HG03175 (cell line): Measurements from ENCODE around the gene COTL1.
"Not testable (repeated sequence)": the region's sequence is repeated elsewhere in the genome, so short reads cannot be mapped to it uniquely, and the experiment has no call there.

Experiments
- ATAC-seq: cut with Tn5 transposase; IDR thresholded peaks from one replicate; pipeline ENCODE4 v1.9.1; 2021; ENCODE audit warnings: mild to moderate bottlenecking, moderate library complexity; ENCODE audit not compliant: unreplicated experiment

COTL1 gene

DNA sequence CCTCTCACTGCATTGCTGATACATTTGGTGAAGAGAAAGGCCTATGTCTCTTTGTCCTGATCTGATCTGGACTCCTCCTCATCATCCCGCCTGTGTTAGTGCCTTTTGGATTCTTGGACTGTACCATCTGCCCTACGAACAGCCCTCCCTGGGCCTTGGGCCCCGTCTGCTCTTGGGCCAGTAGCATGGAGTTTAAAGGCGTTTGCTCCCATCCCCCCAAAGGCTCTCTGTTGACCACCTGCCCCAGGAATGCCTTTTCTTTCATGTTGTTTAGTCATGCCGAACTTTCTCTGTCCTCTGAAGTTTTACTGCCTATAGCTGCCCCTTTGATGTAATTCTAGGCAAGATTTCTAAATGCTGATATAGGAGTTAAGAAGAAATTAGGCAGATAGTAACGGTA is 82.5 kb downstream of the COTL1 start:
- ATAC-seq, result no peak

DNA sequence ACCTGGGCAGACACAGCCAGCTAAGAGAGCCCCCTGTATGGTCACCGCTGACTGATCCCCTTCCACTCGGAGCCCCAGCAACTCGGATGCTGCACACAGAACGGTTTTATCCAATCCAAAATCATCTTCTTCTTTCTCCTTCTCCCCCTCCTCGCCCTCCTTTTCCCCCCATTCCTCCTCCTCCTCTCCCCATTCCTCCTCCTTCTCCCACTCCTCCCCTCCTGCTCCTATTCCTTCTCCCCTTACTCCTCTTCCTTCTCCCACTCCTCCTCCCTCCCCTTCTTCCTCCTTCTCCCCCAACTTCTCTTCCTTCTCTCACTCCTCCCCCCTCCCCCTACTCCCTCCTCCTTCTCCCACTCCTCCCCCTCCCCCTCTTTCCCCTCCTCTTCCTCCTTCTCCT is 83.1 kb downstream of the COTL1 start:
- ATAC-seq, result no peak

DNA sequence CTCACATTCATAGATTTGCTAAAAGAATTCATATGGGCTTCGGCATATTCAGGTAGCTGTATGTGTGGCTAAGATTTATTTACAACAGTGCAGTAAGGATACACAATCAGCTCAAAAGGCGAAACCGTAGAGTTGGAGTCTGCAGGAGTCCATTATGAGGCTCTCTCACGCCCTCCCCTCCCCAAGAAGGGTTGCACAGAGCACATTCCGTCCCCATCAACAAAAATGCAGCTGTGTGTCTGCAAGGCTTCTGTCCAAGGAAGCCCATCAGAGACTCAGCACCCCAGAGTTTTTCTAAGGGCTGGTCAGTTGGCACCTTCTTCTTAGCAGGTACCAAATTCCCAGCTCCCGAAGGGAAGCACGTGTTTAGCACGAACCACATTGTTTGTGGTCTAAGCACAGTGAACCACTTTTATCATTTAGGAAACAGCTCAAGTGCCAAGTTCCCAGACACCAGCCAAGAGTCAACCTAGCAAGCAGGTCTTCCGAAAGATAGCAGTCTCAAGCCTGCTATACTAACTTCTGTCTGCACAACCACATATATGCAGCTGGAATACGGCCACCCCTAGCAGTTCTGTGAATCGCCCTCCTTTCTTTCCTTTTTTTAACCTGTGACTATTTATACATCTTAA is 84.9 kb downstream of the COTL1 start:
- no peak for ATAC-seq

DNA sequence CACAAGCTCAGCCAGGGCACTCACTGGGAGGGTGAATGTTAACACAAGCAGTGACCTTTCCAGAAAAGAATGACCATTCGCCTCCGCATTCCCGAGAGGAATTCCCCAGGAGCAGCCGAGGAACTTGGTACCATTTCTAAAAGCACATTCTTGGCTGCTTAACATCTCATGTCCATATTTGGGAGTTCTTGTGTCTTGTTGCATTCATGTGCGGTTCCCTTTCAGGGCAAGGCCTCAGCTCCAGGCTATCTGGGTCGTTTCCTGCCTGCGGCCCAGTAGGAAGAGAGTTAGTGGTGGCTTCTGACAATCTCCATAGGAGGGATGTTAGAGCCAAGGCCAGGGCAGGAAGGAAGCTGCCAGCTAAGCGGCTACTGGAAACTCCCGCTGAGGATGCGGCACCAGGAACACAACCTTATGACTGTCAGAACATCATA is 85.6 kb downstream of the COTL1 start:
- ATAC-seq, result no peak

DNA sequence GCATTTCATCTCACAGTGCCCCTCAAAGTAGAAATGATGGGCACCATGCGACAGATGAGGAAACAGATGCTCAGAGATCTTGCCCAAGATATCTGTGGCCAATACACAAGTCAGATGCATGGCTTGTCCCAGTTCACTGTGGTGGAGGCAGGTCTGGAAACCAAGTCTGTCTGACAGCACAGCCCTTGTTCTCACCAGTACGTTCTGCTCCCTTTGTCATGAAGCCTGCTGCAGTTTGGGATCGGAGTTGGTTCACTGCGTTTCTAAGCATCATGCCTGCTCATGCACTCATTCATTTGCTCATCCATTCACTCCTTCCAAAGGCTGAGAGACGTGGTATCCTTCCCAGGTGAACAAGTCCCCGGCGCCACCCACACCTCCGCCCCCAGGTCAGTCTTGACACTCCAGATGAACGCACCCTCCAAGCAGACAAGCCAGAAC is 86.2 kb downstream of the COTL1 start:
- no peak for ATAC-seq

DNA sequence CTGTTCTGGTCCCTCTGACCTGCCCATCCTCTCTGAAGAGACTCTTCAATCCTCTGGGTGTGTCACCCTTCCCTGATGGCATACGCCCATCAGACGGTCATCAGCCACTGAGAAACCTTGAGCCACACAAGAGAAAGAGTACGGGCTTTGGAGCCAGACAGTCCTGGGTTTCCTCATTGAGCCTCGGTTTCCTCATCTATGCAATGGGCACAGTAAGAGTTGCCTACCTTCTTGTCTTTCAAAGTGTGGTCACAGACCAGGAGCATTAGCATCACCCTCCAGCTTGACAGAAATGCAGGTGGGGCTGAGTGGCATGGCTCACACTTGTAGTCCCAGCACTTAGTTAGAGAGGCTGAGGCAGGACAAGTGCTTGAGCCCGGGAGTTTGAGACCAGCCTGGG is 87.3 kb downstream of the COTL1 start:
- ATAC-seq, result no peak

DNA sequence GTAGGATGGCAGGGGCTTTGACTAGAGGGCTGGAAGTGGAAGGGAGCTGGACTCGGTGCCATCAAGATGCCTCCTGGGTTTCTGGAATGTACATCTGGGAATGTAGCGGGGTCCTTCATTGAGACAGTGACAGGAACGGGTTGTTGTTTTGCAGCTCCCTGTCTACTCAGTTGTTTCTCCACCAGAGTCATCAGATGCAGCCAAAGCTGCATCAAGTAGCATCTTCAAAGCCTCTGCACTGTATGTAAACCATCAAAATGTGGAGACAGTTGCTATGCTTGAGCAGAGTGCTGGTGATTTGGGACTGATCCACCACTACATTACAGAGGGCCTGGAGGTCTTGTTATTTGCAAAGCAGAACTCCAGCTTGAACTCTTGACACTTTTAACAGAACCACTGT is 88.3 kb downstream of the COTL1 start:
- ATAC-seq, result no peak

DNA sequence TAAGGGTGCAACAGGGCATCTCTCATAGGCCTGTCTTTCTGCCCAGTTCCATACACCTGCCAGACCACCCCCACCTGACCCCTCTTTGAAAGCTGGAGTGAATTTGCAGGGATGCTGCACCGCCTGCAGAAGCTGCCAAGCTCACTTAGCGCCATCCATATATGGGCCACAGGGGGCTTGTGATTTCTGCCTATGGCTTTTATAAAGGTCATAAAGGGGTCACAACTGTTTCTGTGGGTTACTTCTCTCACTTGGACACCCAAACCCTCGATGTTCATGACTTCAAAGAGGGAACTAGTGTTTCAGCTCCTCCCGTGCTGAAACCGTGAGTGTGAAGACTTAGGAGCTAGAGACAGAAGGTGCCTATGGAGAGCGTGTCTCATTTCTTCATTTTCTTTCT is 89.6 kb downstream of the COTL1 start:
- no peak for ATAC-seq

DNA sequence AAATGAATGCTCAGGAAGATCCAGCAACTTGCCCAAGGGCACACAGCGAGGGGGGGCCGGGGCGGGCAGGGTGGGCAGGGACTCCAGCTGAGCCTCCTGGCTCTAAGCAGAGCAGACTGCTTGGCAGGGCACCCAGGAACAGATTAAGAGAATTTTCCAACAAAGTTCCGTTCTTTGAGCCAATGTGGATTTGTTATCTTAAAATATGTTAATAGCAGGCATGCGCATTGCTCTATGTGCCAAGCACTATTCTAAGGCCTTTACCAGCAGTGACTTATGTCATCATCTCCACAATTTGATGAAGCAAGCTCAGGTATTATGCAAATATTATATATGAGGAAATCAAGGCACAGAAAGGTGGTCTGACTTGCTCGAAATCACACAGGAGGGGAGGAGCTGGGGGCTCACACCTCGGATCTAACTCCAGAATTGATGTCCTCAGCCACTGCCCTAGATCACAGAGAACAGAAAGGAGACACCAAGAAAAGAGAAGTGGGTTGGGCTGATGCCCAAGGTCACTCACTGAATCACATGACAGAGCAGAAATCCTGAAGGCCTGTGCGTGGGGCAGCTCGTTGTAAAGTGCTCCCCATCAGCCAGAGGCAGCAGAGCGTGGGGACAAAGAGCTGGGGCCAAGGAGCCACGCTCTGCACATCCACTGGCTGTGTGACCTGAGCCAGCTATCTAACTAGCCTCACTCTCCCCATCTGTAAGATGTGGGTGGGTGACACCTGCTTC is 90.2 kb downstream of the COTL1 start:
- ATAC-seq, result no peak

DNA sequence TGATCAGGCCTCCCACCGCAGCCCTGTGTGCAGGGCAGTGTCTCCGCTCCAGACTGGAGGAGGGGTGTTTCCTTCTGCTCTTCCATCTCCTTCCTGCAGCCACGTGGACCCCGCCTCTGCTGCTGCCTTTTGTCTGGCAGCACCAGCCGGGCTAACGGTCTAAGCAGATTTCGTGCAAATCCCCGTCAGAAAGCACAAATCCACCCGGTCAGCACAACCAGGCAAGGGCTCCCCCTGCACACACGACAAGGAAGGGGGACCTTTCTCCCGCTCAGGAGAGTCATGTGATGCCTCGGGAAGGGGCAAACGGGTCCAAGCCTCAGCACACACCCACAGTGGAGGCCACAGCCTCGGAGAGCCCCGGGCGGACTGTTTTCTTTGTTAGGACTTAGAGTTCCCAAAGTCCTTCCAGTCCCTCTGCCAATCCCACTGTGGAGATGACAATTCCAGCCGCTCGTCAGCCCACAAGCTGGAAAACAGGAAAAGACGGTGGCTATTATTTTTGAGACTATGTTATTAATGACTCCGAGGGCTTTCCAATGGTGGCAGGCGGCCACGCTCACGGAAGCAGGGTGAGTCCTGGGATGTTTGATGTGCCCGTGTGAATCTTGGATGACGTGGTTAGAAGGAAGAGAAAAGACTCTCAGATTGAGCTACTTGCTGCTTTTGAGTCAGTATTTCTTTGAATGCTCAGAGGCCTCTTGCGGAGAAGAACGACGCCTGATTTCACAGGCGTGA is 90.9 kb downstream of the COTL1 start:
- no peak for ATAC-seq

DNA sequence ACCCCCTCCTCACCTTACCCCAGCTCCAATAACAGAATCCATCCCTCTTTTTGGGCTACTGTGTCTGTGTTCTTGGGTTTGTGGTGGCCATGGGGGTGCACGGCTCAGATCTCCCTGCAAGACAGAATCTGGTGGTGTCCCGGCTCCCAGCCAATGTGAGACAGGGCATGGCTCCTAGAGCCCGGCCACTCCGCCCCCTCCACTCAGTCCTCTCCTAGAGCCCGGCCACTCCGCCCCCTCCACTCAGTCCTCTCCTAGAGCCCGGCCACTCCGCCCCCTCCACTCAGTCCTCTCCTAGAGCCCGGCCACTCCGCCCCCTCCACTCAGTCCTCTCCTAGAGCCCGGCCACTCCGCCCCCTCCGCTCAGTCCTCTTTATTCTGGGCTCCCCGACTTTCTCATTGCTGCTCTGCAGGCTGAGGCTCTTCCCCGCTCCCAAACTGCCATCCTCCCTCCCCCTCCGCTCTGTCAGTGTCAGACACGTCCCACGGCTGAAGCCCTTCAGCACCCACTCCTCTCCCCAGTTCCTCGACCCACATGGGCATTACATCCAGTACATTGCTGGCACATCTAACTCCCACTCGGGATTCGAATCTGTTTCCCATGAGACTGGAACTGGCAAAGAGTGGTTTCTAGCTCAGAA is 92.8 kb downstream of the COTL1 start:
- not testable (repeated sequence) for ATAC-seq

DNA sequence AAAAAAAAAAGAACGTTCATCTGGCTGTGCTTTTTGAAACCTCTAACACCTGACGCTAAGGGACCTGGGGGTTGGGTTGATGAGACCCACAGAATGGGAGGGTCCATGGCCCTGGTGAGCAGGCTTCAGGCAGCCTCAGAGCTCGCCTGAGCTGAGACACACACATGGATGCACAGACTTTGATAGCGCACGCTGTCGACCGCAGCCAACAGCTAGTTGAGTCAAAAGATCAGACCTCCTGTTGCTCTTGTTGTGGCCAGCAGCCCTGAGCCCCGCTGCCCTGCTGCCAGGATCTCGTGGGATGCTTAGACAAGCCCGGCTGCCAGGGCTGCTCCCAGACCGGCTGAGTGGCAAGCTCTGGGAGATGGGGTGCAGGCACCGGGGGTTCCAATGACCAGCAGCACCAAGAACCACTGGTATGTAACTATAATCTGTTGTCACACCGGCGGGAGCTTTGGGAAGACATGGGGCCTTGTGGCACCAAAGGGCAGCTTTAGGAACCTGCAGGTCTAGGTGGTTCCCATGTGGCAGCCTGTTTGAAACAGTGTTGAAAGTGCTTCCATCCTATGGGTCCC is 93.4 kb downstream of the COTL1 start:
- no peak for ATAC-seq

DNA sequence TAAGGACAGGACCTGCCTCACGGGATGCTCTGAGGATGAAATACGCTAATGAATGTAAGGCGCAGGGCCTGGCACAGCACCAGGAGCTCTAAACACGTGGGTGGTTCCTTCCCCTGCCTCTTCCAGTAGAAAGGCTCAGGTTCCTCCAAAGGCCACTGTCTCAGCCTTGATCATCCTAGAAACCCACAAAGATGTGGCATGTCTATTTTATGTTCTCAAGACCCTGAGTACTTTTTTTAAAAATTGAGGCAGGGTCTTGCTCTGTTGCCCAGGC is 96.4 kb downstream of the COTL1 start:
- ATAC-seq, result no peak

DNA sequence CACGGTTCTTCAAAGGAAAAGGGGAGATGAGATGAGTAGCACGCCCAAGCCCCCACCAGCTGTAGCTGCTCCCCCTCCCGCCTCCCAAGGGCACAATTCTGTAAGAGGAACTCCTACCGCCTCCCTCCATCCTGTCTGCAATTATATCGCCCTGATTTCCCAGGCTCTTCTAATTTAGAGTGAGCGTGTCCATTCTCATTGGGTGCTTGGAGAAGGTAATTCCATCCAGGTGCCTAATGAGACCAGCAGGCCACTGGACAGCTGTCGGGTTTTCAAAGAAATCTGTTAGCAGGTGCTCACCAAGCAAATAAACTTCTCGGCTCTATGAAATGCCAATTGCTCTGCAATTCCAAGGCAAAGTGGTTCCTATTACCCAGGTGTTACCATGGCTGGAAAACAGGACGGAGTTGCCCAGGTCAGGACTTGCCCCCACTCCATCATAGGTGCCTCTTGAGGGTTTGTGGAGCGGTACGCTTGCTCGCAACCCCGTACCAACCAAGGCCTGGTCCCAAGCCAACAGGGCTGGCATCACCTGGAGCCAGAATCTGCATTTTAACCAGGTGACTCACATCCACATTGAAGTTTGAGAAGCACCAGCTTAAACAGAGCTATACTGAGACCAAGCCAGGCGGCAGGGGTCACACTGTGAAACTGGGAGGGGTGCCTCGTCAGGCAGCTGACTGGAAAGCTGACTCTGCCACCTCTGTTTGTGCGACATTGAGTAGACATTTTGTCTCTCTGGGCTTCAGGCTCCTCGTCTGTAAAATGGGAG is 97.0 kb downstream of the COTL1 start:
- ATAC-seq, result no peak

DNA sequence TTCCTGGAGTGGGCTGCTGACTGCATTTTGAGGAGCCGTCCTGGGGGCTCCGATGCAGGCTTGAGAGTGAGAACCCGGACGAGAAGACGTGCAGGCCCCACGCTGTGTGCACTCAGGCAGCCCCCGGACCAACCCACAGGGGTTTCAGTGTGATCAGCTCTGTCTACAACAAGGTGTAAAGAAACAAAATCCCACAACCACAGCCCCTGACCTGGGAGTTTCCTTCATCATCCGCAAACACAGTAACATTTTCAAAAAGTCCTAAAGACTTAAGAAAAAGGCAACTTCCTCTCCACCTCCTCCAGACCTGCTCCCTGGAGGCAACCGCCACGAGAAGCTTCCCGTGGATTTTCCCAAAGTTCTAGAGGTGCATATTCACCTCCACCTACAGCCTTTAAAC is 98.0 kb downstream of the COTL1 start:
- ATAC-seq, result no peak

DNA sequence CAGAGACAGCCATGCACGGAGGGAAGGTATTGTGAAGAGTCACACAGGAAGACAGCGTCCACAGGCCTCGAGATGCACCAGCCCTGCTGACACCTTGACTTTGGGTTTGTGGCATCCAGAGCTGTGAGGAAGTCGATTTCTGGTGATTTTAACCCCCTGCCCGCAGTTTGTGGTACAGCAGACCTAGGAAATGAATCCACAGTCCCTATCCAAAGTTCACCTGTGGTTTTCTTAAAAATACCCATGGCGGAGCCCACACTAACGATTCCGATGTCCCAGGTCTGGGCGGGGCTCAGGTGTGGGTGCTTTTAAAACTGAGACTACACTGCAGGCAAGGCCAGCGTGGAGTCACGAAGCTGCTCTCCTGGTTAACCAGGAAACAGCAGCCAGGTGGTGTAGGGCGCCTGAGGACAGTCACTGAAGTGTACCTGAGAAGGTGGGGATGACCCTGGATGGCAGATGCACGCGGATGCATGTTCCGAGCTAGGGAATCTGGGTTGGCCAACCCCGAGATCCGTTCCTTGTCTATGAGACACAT is 99.0 kb downstream of the COTL1 start:
- no peak for ATAC-seq

DNA sequence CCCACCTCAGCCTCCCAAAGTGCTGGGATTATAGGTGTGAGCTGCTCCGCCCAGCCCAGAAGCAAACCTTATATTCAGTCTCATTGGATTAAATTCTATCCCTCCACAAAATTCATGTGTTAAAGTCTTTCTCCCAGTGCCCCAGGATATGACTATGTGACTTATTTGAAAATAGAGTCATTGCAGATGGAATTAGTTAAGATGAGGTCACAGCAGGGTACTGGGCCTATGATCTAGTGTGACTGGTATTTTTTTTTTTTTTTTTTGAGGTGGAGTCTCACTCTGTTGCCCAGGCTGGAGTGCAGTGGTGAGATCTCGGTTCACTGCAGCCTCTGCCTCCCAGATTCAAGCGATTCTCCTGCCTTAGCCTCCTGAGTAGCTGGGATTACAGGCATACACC is 99.7 kb downstream of the COTL1 start:
- not testable (repeated sequence) for ATAC-seq

DNA sequence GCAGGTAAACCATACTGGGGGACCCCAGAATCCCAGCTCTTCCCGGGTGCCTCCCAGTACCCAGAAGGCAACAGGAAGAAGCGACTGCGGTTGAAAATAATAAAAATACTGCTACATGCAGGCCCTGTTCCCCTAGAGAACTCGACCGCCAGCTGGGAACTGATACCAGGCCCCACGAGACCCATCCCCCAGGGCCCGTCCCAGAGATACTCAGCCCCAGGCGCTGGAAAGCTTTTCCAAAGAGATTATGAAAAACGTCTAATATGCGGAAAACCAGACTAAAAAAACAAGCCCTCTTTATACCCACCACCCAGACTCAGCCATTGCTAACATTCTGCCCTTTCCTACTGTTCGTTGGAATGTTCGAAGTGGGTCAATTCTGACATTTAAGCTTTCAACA is 100.5 kb downstream of the COTL1 start:
- ATAC-seq, result no peak
